Smooth muscle cell (in vitro differentiated cells): Measurements from ENCODE around the gene RBM19. TPM values are rescaled to one million over a fixed set of nuclear protein-coding genes. Genes with fewer than 3 reads are reported as not detected.

Experiments used
- DNase-seq: peaks from one replicate; lab custom pipeline; 2025; ENCODE audit not compliant: unreplicated experiment; lab: John Stamatoyannopoulos, UW
- H2AFZ ChIP-seq: fragments of 200-600 bp; sonication (generic); 2 replicates; pipeline ENCODE4 v1.6.0; 2016; ENCODE audit warnings: antibody characterized with exemption, low read depth, mild to moderate bottlenecking
- H3F3A ChIP-seq: fragments of 200-600 bp; sonication (generic); 2 replicates; pipeline ENCODE4 v1.6.0; 2017; ENCODE audit warnings: antibody characterized with exemption, low read depth
- H3K27ac ChIP-seq: fragments of 200-600 bp; sonication (generic); 2 replicates; pipeline ENCODE4 v1.5.1; 2016; ENCODE audit warnings: low read depth, mild to moderate bottlenecking
- H3K27me3 ChIP-seq: fragments of 200-600 bp; sonication (generic); 2 replicates; pipeline ENCODE4 v1.6.1; 2016; ENCODE audit warnings: low read depth, mild to moderate bottlenecking
- H3K36me3 ChIP-seq: fragments of 200-600 bp; sonication (generic); 2 replicates; pipeline ENCODE4 v1.5.1; 2016; ENCODE audit warnings: low read depth
- H3K4me1 ChIP-seq: fragments of 200-600 bp; sonication (generic); 2 replicates; pipeline ENCODE4 v1.5.1; 2016; ENCODE audit warnings: low read depth
- H3K4me2 ChIP-seq: fragments of 200-600 bp; sonication (generic); 2 replicates; pipeline ENCODE4 v1.6.0; 2016; ENCODE audit warnings: mild to moderate bottlenecking
- H3K4me3 ChIP-seq: fragments of 200-600 bp; sonication (generic); 2 replicates; pipeline ENCODE4 v1.5.1; 2016; ENCODE audit warnings: mild to moderate bottlenecking
- H3K79me2 ChIP-seq: fragments of 200-600 bp; sonication (generic); 2 replicates; pipeline ENCODE4 v1.6.0; 2016; ENCODE audit warnings: low read depth, mild to moderate bottlenecking
- H3K9ac ChIP-seq: fragments of 200-600 bp; sonication (generic); 2 replicates; pipeline ENCODE4 v1.6.0; 2016; ENCODE audit warnings: low read depth
- H3K9me3 ChIP-seq: fragments of 200-600 bp; sonication (generic); replicated peaks from 2 replicates; pipeline ENCODE4 v1.5.1; 2016; ENCODE audit warnings: low read depth
- H4K20me1 ChIP-seq: fragments of 200-600 bp; sonication (generic); 2 replicates; pipeline ENCODE4 v1.6.0; 2016; ENCODE audit warnings: low read depth
- CTCF ChIP-seq: fragments of 200-600 bp; sonication (generic); IDR thresholded peaks from 2 replicates; pipeline ENCODE4 v1.5.1; 2017; ENCODE audit warnings: borderline replicate concordance, mild to moderate bottlenecking, antibody characterized with exemption; ENCODE audit not compliant: insufficient read depth, poor library complexity, severe bottlenecking
- WGBS: methylation state at CpG from one replicate; pipeline ENCODE4 v1.1.7; 2016; ENCODE audit warnings: low lambda C conversion rate; 5-methylcytosine and 5-hydroxymethylcytosine counted together
- polyA plus RNA-seq: library from polyadenylated mRNA; unstranded; fragments of >200 nt; fragmentation: Nextera tagmentation; extraction: Ambion mirVana; gene quantifications from 2 replicates; pipeline ENCODE4 v1.2.1, GENCODE V29; 2016
- total RNA-seq: library from RNA; depleted of rRNA; stranded (reverse); fragments of >200 nt; gene quantifications from 2 replicates; pipeline ENCODE4 v1.2.3, GENCODE V29; 2014

Gene RBM19
- total and polyA plus RNA-seq, 2 experiments from 2014 or later = 12.8 to 15.9 TPM

- no peaks in the 10 kb centered on the region for H3K27me3 ChIP-seq
- no peak for DNase-seq
- no peak for TF ChIP-seq CTCF
- no peaks in the 10 kb centered on the region for H4K20me1 ChIP-seq
- peaks cover 32% of the 10 kb centered on the region for H3K4me1 ChIP-seq
- H3K9me3 ChIP-seq = no peaks in the 10 kb centered on the region
- no peak overlapping the region for H3K4me2 ChIP-seq
- no peaks in the 10 kb centered on the region for H3K36me3 ChIP-seq
- WGBS = 98% methylated on average over 12 of the region's 12 CpGs
- no peaks in the 10 kb centered on the region for H3F3A ChIP-seq
- no peak overlapping the region for H3K9ac ChIP-seq
- no peak overlapping the region for H3K27ac ChIP-seq
- H3K79me2 ChIP-seq = no peaks in the 10 kb centered on the region
- no peak overlapping the region for H3K4me3 ChIP-seq
- H2AFZ ChIP-seq = no peak overlapping the region
Measured at GRCh38 chr12:113857371-113857770, 108.8 kb downstream of the RBM19 start.

- H2AFZ ChIP-seq = no peak overlapping the region
- no peak overlapping the region for H3K27ac ChIP-seq
- H3K4me3 ChIP-seq = no peak overlapping the region
- H3K9me3 ChIP-seq = no peaks in the 10 kb centered on the region
- no peaks in the 10 kb centered on the region for H3F3A ChIP-seq
- H3K9ac ChIP-seq = no peak overlapping the region
- WGBS = 87% methylated on average over 7 of the region's 7 CpGs
- no peaks in the 10 kb centered on the region for H3K27me3 ChIP-seq
- TF ChIP-seq CTCF = no peak
- H3K4me1 ChIP-seq = peaks cover 21% of the 10 kb centered on the region
- H4K20me1 ChIP-seq = no peaks in the 10 kb centered on the region
- DNase-seq = no peak
- H3K4me2 ChIP-seq = no peak overlapping the region
- H3K36me3 ChIP-seq = no peaks in the 10 kb centered on the region
- no peaks in the 10 kb centered on the region for H3K79me2 ChIP-seq
Measured at GRCh38 chr12:113855998-113856397, 110.1 kb downstream of the RBM19 start.

GRCh38 chr12:113854385-113855142 lies 111.6 kb downstream of the RBM19 start:
- no peaks in the 10 kb centered on the region for H4K20me1 ChIP-seq
- no peak overlapping the region for H3K4me2 ChIP-seq
- no peaks in the 10 kb centered on the region for H3K27me3 ChIP-seq
- H3K9me3 ChIP-seq = no peaks in the 10 kb centered on the region
- H3K36me3 ChIP-seq = no peaks in the 10 kb centered on the region
- H3K27ac ChIP-seq = no peak overlapping the region
- peaks cover 13% of the 10 kb centered on the region for H3K4me1 ChIP-seq
- H3F3A ChIP-seq = no peaks in the 10 kb centered on the region
- H2AFZ ChIP-seq = no peak overlapping the region
- no peak overlapping the region for H3K9ac ChIP-seq
- no peak for DNase-seq
- no peak overlapping the region for H3K4me3 ChIP-seq
- H3K79me2 ChIP-seq = no peaks in the 10 kb centered on the region
- TF ChIP-seq CTCF = no peak
- 93% methylated on average over 17 of the region's 17 CpGs for WGBS

GRCh38 chr12:113853491-113853890 lies 112.6 kb downstream of the RBM19 start:
- H3K79me2 ChIP-seq = no peaks in the 10 kb centered on the region
- H3K27me3 ChIP-seq = no peaks in the 10 kb centered on the region
- H3K9me3 ChIP-seq = no peaks in the 10 kb centered on the region
- no peak overlapping the region for H3K4me3 ChIP-seq
- peaks cover 3% of the 10 kb centered on the region for H3K4me1 ChIP-seq
- no peaks in the 10 kb centered on the region for H3F3A ChIP-seq
- 85% methylated on average over 4 of the region's 4 CpGs for WGBS
- H3K36me3 ChIP-seq = no peaks in the 10 kb centered on the region
- H3K9ac ChIP-seq = no peak overlapping the region
- no peaks in the 10 kb centered on the region for H4K20me1 ChIP-seq
- H2AFZ ChIP-seq = no peak overlapping the region
- H3K4me2 ChIP-seq = no peak overlapping the region
- DNase-seq = no peak
- no peak overlapping the region for H3K27ac ChIP-seq
- no peak for TF ChIP-seq CTCF
